HepG2 (cell line): Measurements from ENCODE around the gene RAC3. TPM values are rescaled to one million over a fixed set of nuclear protein-coding genes. Genes with fewer than 3 reads are reported as not detected.

Experiments
- CBFB ChIP-seq: sonication (generic); formaldehyde crosslinking; IDR thresholded peaks from 2 replicates; pipeline ENCODE4 v1.4.0; 2020; ENCODE audit warnings: missing genetic modification reagents
- CBX1 ChIP-seq: IDR thresholded peaks from one replicate; pipeline ENCODE4 v1.6.1; 2016; ENCODE audit warnings: antibody characterized with exemption, low read depth
- FOXM1 ChIP-seq: sonication (generic); formaldehyde crosslinking; IDR thresholded peaks from 2 replicates; pipeline ENCODE4 v1.5.0; 2020; ENCODE audit warnings: missing genetic modification reagents
- GZF1 ChIP-seq: sonication (generic); formaldehyde crosslinking; IDR thresholded peaks from 2 replicates; pipeline ENCODE4 v1.5.1; 2020; ENCODE audit warnings: mild to moderate bottlenecking, missing genetic modification reagents
- LCORL ChIP-seq, 2 experiments: fragments of 450-650 bp in 1 of 2; sonication (generic) in 1 of 2; formaldehyde crosslinking in 1 of 2; IDR thresholded peaks; 2 replicates each; pipeline versions ENCODE4 v1.5.0 to v1.6.1; 2017 to 2020; ENCODE audit warnings: antibody characterized with exemption in 1 of 2, missing genetic modification reagents in 1 of 2
- MATR3 ChIP-seq: sonication (generic); formaldehyde crosslinking; IDR thresholded peaks from 2 replicates; pipeline ENCODE4 v1.4.0; 2020; ENCODE audit warnings: missing genetic modification reagents
- MZF1 ChIP-seq: sonication (generic); formaldehyde crosslinking; IDR thresholded peaks from 2 replicates; pipeline ENCODE4 v1.8.1; 2023; ENCODE audit warnings: mild to moderate bottlenecking, missing genetic modification reagents, borderline replicate concordance
- RARA ChIP-seq: IDR thresholded peaks from 2 replicates; pipeline ENCODE4 v1.6.1; 2016; ENCODE audit warnings: missing genetic modification reagents, missing compliant biosample characterization
- SMAD3 ChIP-seq: sonication (generic); formaldehyde crosslinking; IDR thresholded peaks from 2 replicates; pipeline ENCODE4 v1.4.0; 2020; ENCODE audit warnings: missing genetic modification reagents
- SP1 ChIP-seq, 2 experiments: fragments of 450-650 bp in 1 of 2; sonication (generic) in 1 of 2; formaldehyde crosslinking in 1 of 2; IDR thresholded peaks; 2 replicates each; pipeline versions ENCODE4 v1.4.0 to v1.6.1; 2016 to 2020; ENCODE audit warnings: missing genetic modification reagents in 1 of 2
- TCF7L2 ChIP-seq: IDR thresholded peaks from 2 replicates; pipeline ENCODE4 v1.6.1; 2011; ENCODE audit warnings: mild to moderate bottlenecking, low read depth, low read length, moderate library complexity
- THAP11 ChIP-seq: IDR thresholded peaks from 2 replicates; pipeline ENCODE4 v1.6.1; 2016; ENCODE audit warnings: missing biosample characterization, missing genetic modification reagents
- U2AF2 ChIP-seq: fragments of 200-400 bp; formaldehyde crosslinking; IDR thresholded peaks from 2 replicates; pipeline ENCODE4 v1.6.1; 2017; ENCODE audit warnings: low read depth, mild to moderate bottlenecking, low read length
- ZNF557 ChIP-seq: sonication (generic); formaldehyde crosslinking; IDR thresholded peaks from 2 replicates; pipeline ENCODE4 v1.4.0; 2020; ENCODE audit warnings: missing genetic modification reagents
- ZNF616 ChIP-seq: sonication (generic); formaldehyde crosslinking; IDR thresholded peaks from 2 replicates; pipeline ENCODE4 v1.5.0; 2020; ENCODE audit warnings: low read depth, mild to moderate bottlenecking, missing genetic modification reagents
- ZNF772 ChIP-seq: sonication (generic); formaldehyde crosslinking; IDR thresholded peaks from 2 replicates; pipeline ENCODE4 v1.5.0; 2020; ENCODE audit warnings: mild to moderate bottlenecking, missing genetic modification reagents
- polyA plus RNA-seq, 8 experiments: library from polyadenylated mRNA; depleted of rRNA in 3 of 8; stranded (reverse) in 7 of 8; unstranded in 1 of 8; fragments of >200 nt; fragmentation: Illumina TruSeq in 4 of 8; extraction: Trizol in 4 of 8; gene quantifications; 2 replicates each; pipeline versions ENCODE4 v1.2.1 to v1.2.3, GENCODE V29; 2011 to 2016; ENCODE audit warnings: low read depth in 4 of 8, missing spikeins in 1 of 8, mixed read lengths in 1 of 8; ENCODE audit not compliant: insufficient read depth in 1 of 8
- total RNA-seq, 5 experiments: library from RNA; depleted of rRNA; stranded (reverse); fragments of >200 nt; fragmentation: Illumina TruSeq; extraction: Trizol; gene quantifications; 2 replicates each; pipeline ENCODE4 v1.2.3, GENCODE V29; 2016; ENCODE audit warnings: low read depth in 1 of 5
- TF ChIP-seq, protein P1 (sequence below): sonication (generic); formaldehyde crosslinking; IDR thresholded peaks from 2 replicates; pipeline ENCODE4 v1.5.0; 2020; ENCODE audit warnings: missing genetic modification reagents, mild to moderate bottlenecking, borderline replicate concordance
- TF ChIP-seq, protein P2 (sequence below), 2 experiments: sonication (generic) in 1 of 2; formaldehyde crosslinking in 1 of 2; IDR thresholded peaks; 2 replicates each; pipeline versions ENCODE4 v1.4.0 to v1.6.1; 2016 to 2020; ENCODE audit warnings: borderline replicate concordance in 1 of 2, low read depth in 1 of 2, mild to moderate bottlenecking in 1 of 2, missing genetic modification reagents in 1 of 2
- TF ChIP-seq, protein P3 (sequence below): sonication (generic); formaldehyde crosslinking; IDR thresholded peaks from 2 replicates; pipeline ENCODE4 v1.8.0; 2022; ENCODE audit warnings: missing genetic modification reagents, low read depth, mild to moderate bottlenecking, borderline replicate concordance
- TF ChIP-seq, protein P4 (sequence below): fragments of 450-650 bp; IDR thresholded peaks from 2 replicates; pipeline ENCODE4 v1.6.1; 2017; ENCODE audit warnings: mild to moderate bottlenecking

RAC3 gene
- total and polyA plus RNA-seq, 2 of the 13 experiments (the other 11 are each of a cell fraction or from before 2014, with no cell fraction given): 10.5 to 21.3 TPM

DNA sequence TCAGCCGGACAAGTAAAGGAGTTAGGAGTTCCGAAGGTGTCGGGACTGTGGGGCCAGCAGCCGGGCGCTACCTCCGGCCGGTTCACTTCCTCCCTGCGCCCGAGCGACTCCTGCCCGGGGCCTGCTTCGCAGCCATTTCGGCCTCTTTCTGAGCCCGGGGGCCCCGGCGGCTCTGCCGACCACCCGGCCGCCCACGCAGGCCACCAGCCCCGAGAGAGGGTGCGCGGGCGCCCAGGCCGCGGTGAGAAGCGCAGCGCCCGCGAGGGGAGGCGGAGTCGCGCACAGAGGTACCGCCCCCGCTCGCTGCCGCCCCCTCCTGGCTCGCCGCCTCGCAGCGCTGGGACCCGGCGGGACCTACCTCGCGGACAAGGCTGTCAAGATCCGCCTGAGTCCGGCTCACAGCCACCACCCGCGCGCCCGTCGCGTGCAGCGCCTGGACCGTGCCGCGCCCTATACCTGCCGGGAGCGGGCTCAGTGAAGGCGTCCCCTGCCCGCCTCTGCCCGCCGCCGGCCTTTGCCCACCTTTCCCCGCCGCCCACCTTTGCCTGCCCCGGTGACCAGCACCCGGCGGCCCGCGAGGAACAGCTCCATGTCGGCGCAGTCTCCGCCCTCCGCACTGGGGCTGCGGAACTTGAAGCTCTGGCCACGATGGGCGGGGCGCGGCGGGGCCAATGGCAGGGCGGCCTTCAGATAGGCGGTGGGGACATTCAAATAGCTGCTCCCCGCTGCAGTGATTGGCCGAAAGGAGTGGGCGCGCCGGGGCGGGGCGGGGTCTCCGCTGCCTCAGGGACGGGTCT is 5.8 kb downstream of the RAC3 start, which contains the start of gene DCXR (continued):
- TF ChIP-seq LCORL (IDR thresholded peaks at IDR 0.05) (no peak), LCORL (CRISPR knock-in tag; IDR thresholded peaks at IDR 0.05) (peak; percentile 85; the same call in 1 of the 2 replicates), ZNF616 (CRISPR knock-in tag) (peak; percentile 49; the same call in 1 of the 2 replicates), U2AF2 (no peak), RARA (peak; percentile 49), GZF1 (no peak), CBFB (CRISPR knock-in tag) (no peak; the same call in 1 of the 2 replicates), THAP11 (CRISPR knock-in tag) (peak; percentile 83), SMAD3 (CRISPR knock-in tag) (peak; percentile 63; the same call in 1 of the 2 replicates), FOXM1 (CRISPR knock-in tag) (no peak), ZNF557 (no peak), ZNF772 (peak; percentile 92), MZF1 (CRISPR knock-in tag) (no peak), CBX1 (peak; percentile 70), MATR3 (no peak), SP1 (IDR thresholded peaks at IDR 0.05) (no peak), SP1 (CRISPR knock-in tag; IDR thresholded peaks at IDR 0.05) (peak; percentile 94), TCF7L2 (no peak)
- TF ChIP-seq, protein P1, sequence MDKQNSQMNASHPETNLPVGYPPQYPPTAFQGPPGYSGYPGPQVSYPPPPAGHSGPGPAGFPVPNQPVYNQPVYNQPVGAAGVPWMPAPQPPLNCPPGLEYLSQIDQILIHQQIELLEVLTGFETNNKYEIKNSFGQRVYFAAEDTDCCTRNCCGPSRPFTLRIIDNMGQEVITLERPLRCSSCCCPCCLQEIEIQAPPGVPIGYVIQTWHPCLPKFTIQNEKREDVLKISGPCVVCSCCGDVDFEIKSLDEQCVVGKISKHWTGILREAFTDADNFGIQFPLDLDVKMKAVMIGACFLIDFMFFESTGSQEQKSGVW (CRISPR knock-in tag): no peak
- TF ChIP-seq, protein P2, sequence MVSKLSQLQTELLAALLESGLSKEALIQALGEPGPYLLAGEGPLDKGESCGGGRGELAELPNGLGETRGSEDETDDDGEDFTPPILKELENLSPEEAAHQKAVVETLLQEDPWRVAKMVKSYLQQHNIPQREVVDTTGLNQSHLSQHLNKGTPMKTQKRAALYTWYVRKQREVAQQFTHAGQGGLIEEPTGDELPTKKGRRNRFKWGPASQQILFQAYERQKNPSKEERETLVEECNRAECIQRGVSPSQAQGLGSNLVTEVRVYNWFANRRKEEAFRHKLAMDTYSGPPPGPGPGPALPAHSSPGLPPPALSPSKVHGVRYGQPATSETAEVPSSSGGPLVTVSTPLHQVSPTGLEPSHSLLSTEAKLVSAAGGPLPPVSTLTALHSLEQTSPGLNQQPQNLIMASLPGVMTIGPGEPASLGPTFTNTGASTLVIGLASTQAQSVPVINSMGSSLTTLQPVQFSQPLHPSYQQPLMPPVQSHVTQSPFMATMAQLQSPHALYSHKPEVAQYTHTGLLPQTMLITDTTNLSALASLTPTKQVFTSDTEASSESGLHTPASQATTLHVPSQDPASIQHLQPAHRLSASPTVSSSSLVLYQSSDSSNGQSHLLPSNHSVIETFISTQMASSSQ (IDR thresholded peaks at IDR 0.05; ENCODE audit: low read depth): no peak
- TF ChIP-seq, protein P2 (CRISPR knock-in tag; IDR thresholded peaks at IDR 0.05; ENCODE audit: borderline replicate concordance): peak; percentile 76; the same call in 1 of the 2 replicates
- TF ChIP-seq, protein P3, sequence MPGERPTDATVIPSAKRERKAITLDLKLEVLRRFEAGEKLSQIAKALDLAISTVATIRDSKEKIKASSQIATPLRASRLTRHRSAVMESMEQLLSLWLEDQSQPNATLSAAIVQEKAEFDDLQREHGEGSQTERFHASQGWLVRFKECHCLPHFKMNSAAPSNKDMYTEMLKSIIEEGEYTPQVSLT (CRISPR knock-in tag): no peak; the same call in 1 of the 2 replicates
- TF ChIP-seq, protein P4, sequence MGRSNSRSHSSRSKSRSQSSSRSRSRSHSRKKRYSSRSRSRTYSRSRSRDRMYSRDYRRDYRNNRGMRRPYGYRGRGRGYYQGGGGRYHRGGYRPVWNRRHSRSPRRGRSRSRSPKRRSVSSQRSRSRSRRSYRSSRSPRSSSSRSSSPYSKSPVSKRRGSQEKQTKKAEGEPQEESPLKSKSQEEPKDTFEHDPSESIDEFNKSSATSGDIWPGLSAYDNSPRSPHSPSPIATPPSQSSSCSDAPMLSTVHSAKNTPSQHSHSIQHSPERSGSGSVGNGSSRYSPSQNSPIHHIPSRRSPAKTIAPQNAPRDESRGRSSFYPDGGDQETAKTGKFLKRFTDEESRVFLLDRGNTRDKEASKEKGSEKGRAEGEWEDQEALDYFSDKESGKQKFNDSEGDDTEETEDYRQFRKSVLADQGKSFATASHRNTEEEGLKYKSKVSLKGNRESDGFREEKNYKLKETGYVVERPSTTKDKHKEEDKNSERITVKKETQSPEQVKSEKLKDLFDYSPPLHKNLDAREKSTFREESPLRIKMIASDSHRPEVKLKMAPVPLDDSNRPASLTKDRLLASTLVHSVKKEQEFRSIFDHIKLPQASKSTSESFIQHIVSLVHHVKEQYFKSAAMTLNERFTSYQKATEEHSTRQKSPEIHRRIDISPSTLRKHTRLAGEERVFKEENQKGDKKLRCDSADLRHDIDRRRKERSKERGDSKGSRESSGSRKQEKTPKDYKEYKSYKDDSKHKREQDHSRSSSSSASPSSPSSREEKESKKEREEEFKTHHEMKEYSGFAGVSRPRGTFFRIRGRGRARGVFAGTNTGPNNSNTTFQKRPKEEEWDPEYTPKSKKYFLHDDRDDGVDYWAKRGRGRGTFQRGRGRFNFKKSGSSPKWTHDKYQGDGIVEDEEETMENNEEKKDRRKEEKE: no peak
